Smooth muscle cell (in vitro differentiated cells): ENCODE results near the gene NLRP1. TPM values are rescaled to one million over a fixed set of nuclear protein-coding genes. Genes with fewer than 3 reads are reported as not detected.
A peak's percentile ranks its signal among the peaks of the same experiment; 100 is the strongest.

ENCODE experiments used
- DNase-seq: peaks from one replicate; lab custom pipeline; 2025; ENCODE audit not compliant: unreplicated experiment; lab: John Stamatoyannopoulos, UW
- H2AFZ ChIP-seq: fragments of 200-600 bp; sonication (generic); 2 replicates; pipeline ENCODE4 v1.6.0; 2016; ENCODE audit warnings: antibody characterized with exemption, low read depth, mild to moderate bottlenecking
- H3F3A ChIP-seq: fragments of 200-600 bp; sonication (generic); 2 replicates; pipeline ENCODE4 v1.6.0; 2017; ENCODE audit warnings: antibody characterized with exemption, low read depth
- H3K27ac ChIP-seq: fragments of 200-600 bp; sonication (generic); 2 replicates; pipeline ENCODE4 v1.5.1; 2016; ENCODE audit warnings: low read depth, mild to moderate bottlenecking
- H3K27me3 ChIP-seq: fragments of 200-600 bp; sonication (generic); 2 replicates; pipeline ENCODE4 v1.6.1; 2016; ENCODE audit warnings: low read depth, mild to moderate bottlenecking
- H3K36me3 ChIP-seq: fragments of 200-600 bp; sonication (generic); 2 replicates; pipeline ENCODE4 v1.5.1; 2016; ENCODE audit warnings: low read depth
- H3K4me1 ChIP-seq: fragments of 200-600 bp; sonication (generic); 2 replicates; pipeline ENCODE4 v1.5.1; 2016; ENCODE audit warnings: low read depth
- H3K4me2 ChIP-seq: fragments of 200-600 bp; sonication (generic); 2 replicates; pipeline ENCODE4 v1.6.0; 2016; ENCODE audit warnings: mild to moderate bottlenecking
- H3K4me3 ChIP-seq: fragments of 200-600 bp; sonication (generic); 2 replicates; pipeline ENCODE4 v1.5.1; 2016; ENCODE audit warnings: mild to moderate bottlenecking
- H3K79me2 ChIP-seq: fragments of 200-600 bp; sonication (generic); 2 replicates; pipeline ENCODE4 v1.6.0; 2016; ENCODE audit warnings: low read depth, mild to moderate bottlenecking
- H3K9ac ChIP-seq: fragments of 200-600 bp; sonication (generic); 2 replicates; pipeline ENCODE4 v1.6.0; 2016; ENCODE audit warnings: low read depth
- H3K9me3 ChIP-seq: fragments of 200-600 bp; sonication (generic); replicated peaks from 2 replicates; pipeline ENCODE4 v1.5.1; 2016; ENCODE audit warnings: low read depth
- H4K20me1 ChIP-seq: fragments of 200-600 bp; sonication (generic); 2 replicates; pipeline ENCODE4 v1.6.0; 2016; ENCODE audit warnings: low read depth
- CTCF ChIP-seq: fragments of 200-600 bp; sonication (generic); IDR thresholded peaks from 2 replicates; pipeline ENCODE4 v1.5.1; 2017; ENCODE audit warnings: borderline replicate concordance, mild to moderate bottlenecking, antibody characterized with exemption; ENCODE audit not compliant: insufficient read depth, poor library complexity, severe bottlenecking
- WGBS: methylation state at CpG from one replicate; pipeline ENCODE4 v1.1.7; 2016; ENCODE audit warnings: low lambda C conversion rate; 5-methylcytosine and 5-hydroxymethylcytosine counted together
- polyA plus RNA-seq: library from polyadenylated mRNA; unstranded; fragments of >200 nt; fragmentation: Nextera tagmentation; extraction: Ambion mirVana; gene quantifications from 2 replicates; pipeline ENCODE4 v1.2.1, GENCODE V29; 2016
- total RNA-seq: library from RNA; depleted of rRNA; stranded (reverse); fragments of >200 nt; gene quantifications from 2 replicates; pipeline ENCODE4 v1.2.3, GENCODE V29; 2014

NLRP1 gene
- total and polyA plus RNA-seq, 2 experiments from 2014 or later, result 47.2 to 75.7 TPM

GRCh38 chr17:5536866-5537650, 47.3 kb downstream of the NLRP1 start:
- Histone ChIP-seq H3K27me3 (no peaks in the 10 kb centered on the region), H3K4me1 (no peaks in the 10 kb centered on the region), H2AFZ (no peak overlapping the region), H3K79me2 (no peaks in the 10 kb centered on the region), H4K20me1 (no peaks in the 10 kb centered on the region), H3K4me2 (no peak overlapping the region), H3K9me3 (no peaks in the 10 kb centered on the region), H3K4me3 (no peak overlapping the region), H3F3A (no peaks in the 10 kb centered on the region), H3K27ac (peak overlapping the region; percentile 26), H3K9ac (no peak overlapping the region), H3K36me3 (no peaks in the 10 kb centered on the region)
- 72% methylated on average over 11 of the region's 11 CpGs for WGBS
- TF ChIP-seq CTCF, result no peak
- no peak for DNase-seq

- no peaks in the 10 kb centered on the region for H3F3A ChIP-seq
- no peaks in the 10 kb centered on the region for H3K36me3 ChIP-seq
- no peaks in the 10 kb centered on the region for H4K20me1 ChIP-seq
- no peaks in the 10 kb centered on the region for H3K27me3 ChIP-seq
- no peak overlapping the region for H2AFZ ChIP-seq
- no peak overlapping the region for H3K4me2 ChIP-seq
- no peak overlapping the region for H3K9ac ChIP-seq
- no peaks in the 10 kb centered on the region for H3K9me3 ChIP-seq
- 90% methylated on average over 2 of the region's 2 CpGs for WGBS
- DNase-seq, result no peak
- H3K79me2 ChIP-seq, result no peaks in the 10 kb centered on the region
- no peak overlapping the region for H3K27ac ChIP-seq
- no peaks in the 10 kb centered on the region for H3K4me1 ChIP-seq
- no peak for TF ChIP-seq CTCF
- no peak overlapping the region for H3K4me3 ChIP-seq
These were observed 48.9 kb downstream of the NLRP1 start for GRCh38 chr17:5535436-5535835.

GRCh38 chr17:5533486-5534315, 50.6 kb downstream of the NLRP1 start:
- H3K9me3 ChIP-seq, result no peaks in the 10 kb centered on the region
- no peaks in the 10 kb centered on the region for H3K79me2 ChIP-seq
- H3F3A ChIP-seq, result no peaks in the 10 kb centered on the region
- DNase-seq, result no peak
- no peak overlapping the region for H3K27ac ChIP-seq
- no peak overlapping the region for H3K4me2 ChIP-seq
- no peaks in the 10 kb centered on the region for H4K20me1 ChIP-seq
- no peak overlapping the region for H2AFZ ChIP-seq
- no peak overlapping the region for H3K9ac ChIP-seq
- no peaks in the 10 kb centered on the region for H3K4me1 ChIP-seq
- 83% methylated on average over 18 of the region's 18 CpGs for WGBS
- no peak overlapping the region for H3K4me3 ChIP-seq
- H3K36me3 ChIP-seq, result no peaks in the 10 kb centered on the region
- TF ChIP-seq CTCF, result no peak
- no peaks in the 10 kb centered on the region for H3K27me3 ChIP-seq
